Measurements from ENCODE around the gene STX7. TPM values are rescaled to one million over a fixed set of nuclear protein-coding genes. Genes with fewer than 3 reads are reported as not detected.

STX7 gene
- total RNA-seq, 1 donor from 2014 or later: 46.9 TPM

DNA sequence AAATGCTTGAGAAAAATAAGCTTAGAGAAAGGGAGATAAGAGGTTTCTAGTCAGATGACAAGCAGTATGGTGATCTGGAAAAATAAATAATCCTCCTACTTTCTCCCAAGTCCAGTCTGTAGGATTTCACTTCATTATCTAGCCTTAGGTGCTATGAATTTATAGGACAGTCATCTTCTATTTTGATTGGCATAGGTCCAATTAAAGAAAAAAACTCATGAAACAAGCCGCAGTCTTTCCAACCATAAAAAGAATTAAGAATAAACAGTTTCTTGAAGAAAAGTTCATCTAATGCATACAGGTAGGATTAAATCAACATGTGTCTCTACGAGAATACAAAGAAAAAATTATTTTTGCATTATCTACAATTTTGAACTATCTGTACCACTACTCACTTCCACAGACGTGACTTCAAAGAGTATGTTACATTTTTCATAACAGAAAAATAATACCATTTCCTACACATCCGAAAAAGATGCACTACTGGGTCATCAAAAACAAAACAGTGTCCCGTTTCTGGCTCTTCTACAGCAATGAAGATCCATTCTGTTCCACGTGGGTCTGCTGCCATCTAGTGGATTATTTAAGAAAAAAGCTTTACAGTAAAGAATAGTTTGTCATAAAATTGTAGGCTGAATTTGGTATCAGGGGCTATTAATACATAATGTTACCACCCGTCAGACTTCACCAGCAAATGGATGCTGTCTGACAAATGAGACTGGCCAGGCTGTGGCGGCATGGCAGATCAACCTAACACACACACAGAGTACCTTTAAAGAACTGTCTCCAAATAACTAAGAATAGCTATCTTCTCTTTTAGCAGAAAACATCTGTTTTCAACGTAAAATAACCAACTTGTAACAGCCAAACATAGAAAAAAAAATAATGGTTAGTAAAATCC, 28.9 kb downstream of the STX7 start:
- peaks cover 4% of the 10 kb centered on the region for H3K9me3 Mint-ChIP-seq
- TF ChIP-seq CTCF (IDR thresholded peaks at IDR 0.05; ENCODE audit: unreplicated experiment): peak; percentile 82
- no peaks in the 10 kb centered on the region for H3K27me3 Mint-ChIP-seq (ENCODE audit: low read depth)
- no peak overlapping the region for H3K4me3 Mint-ChIP-seq
- H3K4me1 Mint-ChIP-seq: peaks cover 36% of the 10 kb centered on the region
- H3K36me3 Mint-ChIP-seq: peaks cover 16% of the 10 kb centered on the region
- H3K27ac Mint-ChIP-seq: peak overlapping the region; percentile 41
- peak in 1 of 2 experiments; percentile 48 for DNase-seq (ENCODE audit: low spot score in 2 of 2, unreplicated experiment in 2 of 2)

DNA sequence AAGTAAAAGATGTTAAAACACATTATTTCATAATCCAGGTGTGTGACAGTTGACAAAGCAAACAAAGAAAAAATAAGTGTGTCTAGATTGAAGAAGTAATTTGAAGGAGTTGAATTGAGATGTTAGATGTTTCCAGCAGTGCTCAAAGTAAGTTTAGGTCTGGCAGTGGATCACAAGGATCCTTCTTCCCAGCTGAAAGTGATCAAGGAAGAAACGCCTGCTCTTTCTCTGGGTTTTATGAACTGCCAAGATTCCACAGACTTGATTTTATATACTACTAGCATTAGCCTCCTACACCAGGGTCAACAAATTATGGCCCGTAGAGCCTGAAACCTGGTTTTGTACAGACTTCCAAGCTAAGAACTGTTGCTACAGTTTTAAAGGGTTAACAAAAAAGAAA, 30.3 kb downstream of the STX7 start:
- H3K4me1 Mint-ChIP-seq: peaks cover 41% of the 10 kb centered on the region
- TF ChIP-seq CTCF (IDR thresholded peaks at IDR 0.05; ENCODE audit: unreplicated experiment): no peak
- H3K36me3 Mint-ChIP-seq: peaks cover 11% of the 10 kb centered on the region

GRCh38 chr6:132481189-132481588, 31.7 kb downstream of the STX7 start:
- no peaks in the 10 kb centered on the region for H3K27me3 Mint-ChIP-seq (ENCODE audit: low read depth)
- no peak overlapping the region for H3K27ac Mint-ChIP-seq
- TF ChIP-seq CTCF (IDR thresholded peaks at IDR 0.05; ENCODE audit: unreplicated experiment): no peak
- peaks cover 44% of the 10 kb centered on the region for H3K4me1 Mint-ChIP-seq
- H3K36me3 Mint-ChIP-seq: peaks cover 5% of the 10 kb centered on the region
- H3K9me3 Mint-ChIP-seq: no peaks in the 10 kb centered on the region
- DNase-seq (ENCODE audit: low spot score in 2 of 2, unreplicated experiment in 2 of 2): no peak
- no peak overlapping the region for H3K4me3 Mint-ChIP-seq

More for the DNA sequence above, 30.3 kb downstream of the STX7 start:
- no peak for DNase-seq (ENCODE audit: low spot score in 2 of 2, unreplicated experiment in 2 of 2)
- Mint-ChIP-seq H3K27me3 (ENCODE audit: low read depth) (no peaks in the 10 kb centered on the region), H3K27ac (peak overlapping the region; percentile 64), H3K9me3 (peaks cover 4% of the 10 kb centered on the region), H3K4me3 (no peak overlapping the region)

GRCh38 chr6:132479131-132479530, 33.8 kb downstream of the STX7 start:
- H3K9me3 Mint-ChIP-seq: no peaks in the 10 kb centered on the region
- H3K27me3 Mint-ChIP-seq (ENCODE audit: low read depth): no peaks in the 10 kb centered on the region
- TF ChIP-seq CTCF (IDR thresholded peaks at IDR 0.05; ENCODE audit: unreplicated experiment): no peak
- no peak overlapping the region for H3K4me3 Mint-ChIP-seq
- no peak for DNase-seq (ENCODE audit: low spot score in 2 of 2, unreplicated experiment in 2 of 2)
- H3K27ac Mint-ChIP-seq: no peak overlapping the region
- peaks cover 43% of the 10 kb centered on the region for H3K4me1 Mint-ChIP-seq
- peaks cover 4% of the 10 kb centered on the region for H3K36me3 Mint-ChIP-seq

GRCh38 chr6:132478674-132479073, 34.2 kb downstream of the STX7 start:
- no peak for DNase-seq (ENCODE audit: low spot score in 2 of 2, unreplicated experiment in 2 of 2)
- no peak for TF ChIP-seq CTCF (IDR thresholded peaks at IDR 0.05; ENCODE audit: unreplicated experiment)
- Mint-ChIP-seq H3K36me3 (peaks cover 4% of the 10 kb centered on the region), H3K27ac (no peak overlapping the region), H3K9me3 (no peaks in the 10 kb centered on the region), H3K4me3 (no peak overlapping the region), H3K27me3 (ENCODE audit: low read depth) (no peaks in the 10 kb centered on the region), H3K4me1 (peaks cover 38% of the 10 kb centered on the region)
